GM10248 (cell line): ENCODE data around the gene XCL1.

Source experiments
- CTCF ChIA-PET: fragments of 300-600 bp; sonication (Branson Sonifier 250); formaldehyde crosslinking; extraction: SDS; loops from one replicate; lab custom pipeline; 2021; ENCODE audit warnings: antibody characterized with exemption; lab: Yijun Ruan, JAX
- POLR2A ChIA-PET: fragments of 350-650 bp; sonication (Branson Sonifier 250); formaldehyde crosslinking; extraction: SDS; loops from one replicate; lab custom pipeline; 2020; ENCODE audit warnings: antibody characterized with exemption; lab: Yijun Ruan, JAX
- DNase-seq: peaks from one replicate; pipeline ENCODE4 v3.0.0; 2012; ENCODE audit errors: extremely low spot score
- TF ChIP-seq, protein P1 (sequence below): IDR thresholded peaks from 2 replicates; pipeline ENCODE4 v1.5.1; 2012; ENCODE audit warnings: mild to moderate bottlenecking, low read depth; ENCODE audit errors: extremely low read depth, missing control alignments, control extremely low read depth

The XCL1 gene

DNA sequence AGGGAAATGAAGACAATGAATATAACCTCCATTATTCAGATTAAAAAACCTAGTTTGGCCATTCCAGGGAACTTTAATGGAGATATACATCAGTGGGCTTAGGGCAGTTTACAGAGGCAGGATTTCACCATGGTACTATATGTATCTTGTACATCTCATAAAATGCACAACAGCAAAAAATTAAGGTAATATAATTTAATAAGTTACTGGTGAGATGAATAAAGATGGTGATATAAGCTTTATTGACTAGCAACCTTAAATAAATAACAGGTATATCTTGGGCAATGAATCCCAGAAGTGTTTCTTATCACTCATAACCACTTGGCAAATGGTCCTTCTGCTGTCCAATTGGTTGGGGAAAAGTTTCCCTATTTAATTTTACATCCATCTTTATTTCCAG lies 29.0 kb downstream of the XCL1 start:
- TF ChIP-seq, protein P1, sequence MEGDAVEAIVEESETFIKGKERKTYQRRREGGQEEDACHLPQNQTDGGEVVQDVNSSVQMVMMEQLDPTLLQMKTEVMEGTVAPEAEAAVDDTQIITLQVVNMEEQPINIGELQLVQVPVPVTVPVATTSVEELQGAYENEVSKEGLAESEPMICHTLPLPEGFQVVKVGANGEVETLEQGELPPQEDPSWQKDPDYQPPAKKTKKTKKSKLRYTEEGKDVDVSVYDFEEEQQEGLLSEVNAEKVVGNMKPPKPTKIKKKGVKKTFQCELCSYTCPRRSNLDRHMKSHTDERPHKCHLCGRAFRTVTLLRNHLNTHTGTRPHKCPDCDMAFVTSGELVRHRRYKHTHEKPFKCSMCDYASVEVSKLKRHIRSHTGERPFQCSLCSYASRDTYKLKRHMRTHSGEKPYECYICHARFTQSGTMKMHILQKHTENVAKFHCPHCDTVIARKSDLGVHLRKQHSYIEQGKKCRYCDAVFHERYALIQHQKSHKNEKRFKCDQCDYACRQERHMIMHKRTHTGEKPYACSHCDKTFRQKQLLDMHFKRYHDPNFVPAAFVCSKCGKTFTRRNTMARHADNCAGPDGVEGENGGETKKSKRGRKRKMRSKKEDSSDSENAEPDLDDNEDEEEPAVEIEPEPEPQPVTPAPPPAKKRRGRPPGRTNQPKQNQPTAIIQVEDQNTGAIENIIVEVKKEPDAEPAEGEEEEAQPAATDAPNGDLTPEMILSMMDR, result no peak
- POLR2A ChIA-PET, result no interaction called here
- CTCF ChIA-PET, result interaction anchor here (0.7 to 3.4 kb wide), 6 partner anchors 9 to 743 kb away, joined by 3 to 49 read pairs (median 3); no protein-coding TSS in a partner anchor
- no peak for DNase-seq

DNA sequence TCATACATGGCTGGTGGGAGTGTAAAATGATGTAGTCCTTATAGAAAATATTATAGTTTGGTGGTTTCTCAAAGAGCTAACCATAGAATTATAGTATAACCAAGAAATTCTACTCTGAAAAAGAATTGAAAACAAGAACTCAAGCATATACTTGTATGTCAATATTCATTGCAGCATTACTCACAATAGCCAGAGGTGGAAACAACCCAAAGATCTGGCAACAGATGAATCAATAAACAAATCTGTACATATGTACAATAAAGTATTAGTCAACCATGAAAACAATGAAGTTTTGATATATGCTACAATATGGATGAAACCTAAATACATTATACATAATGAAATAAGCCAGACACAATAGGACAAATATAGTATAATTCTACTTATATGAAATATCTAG lies 29.7 kb downstream of the XCL1 start:
- ChIA-PET CTCF (interaction anchor here (1.0 to 1.3 kb wide), 5 partner anchors 12 to 698 kb away, joined by 3 read pairs; no protein-coding TSS in a partner anchor), POLR2A (no interaction called here)
- TF ChIP-seq, protein P1, result no peak
- no peak for DNase-seq

DNA sequence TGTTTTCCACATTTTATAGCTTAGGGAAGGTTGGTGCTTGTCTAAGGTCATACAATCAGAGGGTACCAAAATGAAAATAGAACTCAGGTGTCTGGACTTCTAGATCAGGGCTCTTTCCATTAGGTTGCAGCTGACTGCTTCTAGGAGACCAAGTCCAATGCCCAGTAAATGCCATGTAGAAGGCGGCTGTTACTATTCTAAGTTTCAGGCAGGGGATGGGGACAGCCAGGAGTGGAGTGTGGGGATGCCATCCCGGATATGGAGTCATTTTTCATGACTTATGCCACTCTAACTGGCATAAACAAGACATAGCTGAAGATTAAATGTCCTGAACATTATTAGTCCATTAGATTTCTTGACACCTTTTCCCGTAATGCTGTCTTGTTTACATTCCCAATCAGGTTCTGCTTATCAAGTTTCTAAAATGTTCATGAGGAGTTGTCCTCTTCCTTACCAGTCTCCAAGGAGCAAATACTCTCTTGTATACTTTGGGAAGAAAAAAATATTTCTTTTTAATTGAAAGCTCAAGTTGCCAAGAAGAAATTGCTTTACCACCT lies 31.5 kb downstream of the XCL1 start:
- TF ChIP-seq, protein P1, result no peak
- POLR2A ChIA-PET, result no interaction called here
- CTCF ChIA-PET, result interaction anchor here (1.1 to 1.8 kb wide), 2 partner anchors 168 to 910 kb away, joined by 3 to 4 read pairs; no protein-coding TSS in a partner anchor
- no peak for DNase-seq

DNA sequence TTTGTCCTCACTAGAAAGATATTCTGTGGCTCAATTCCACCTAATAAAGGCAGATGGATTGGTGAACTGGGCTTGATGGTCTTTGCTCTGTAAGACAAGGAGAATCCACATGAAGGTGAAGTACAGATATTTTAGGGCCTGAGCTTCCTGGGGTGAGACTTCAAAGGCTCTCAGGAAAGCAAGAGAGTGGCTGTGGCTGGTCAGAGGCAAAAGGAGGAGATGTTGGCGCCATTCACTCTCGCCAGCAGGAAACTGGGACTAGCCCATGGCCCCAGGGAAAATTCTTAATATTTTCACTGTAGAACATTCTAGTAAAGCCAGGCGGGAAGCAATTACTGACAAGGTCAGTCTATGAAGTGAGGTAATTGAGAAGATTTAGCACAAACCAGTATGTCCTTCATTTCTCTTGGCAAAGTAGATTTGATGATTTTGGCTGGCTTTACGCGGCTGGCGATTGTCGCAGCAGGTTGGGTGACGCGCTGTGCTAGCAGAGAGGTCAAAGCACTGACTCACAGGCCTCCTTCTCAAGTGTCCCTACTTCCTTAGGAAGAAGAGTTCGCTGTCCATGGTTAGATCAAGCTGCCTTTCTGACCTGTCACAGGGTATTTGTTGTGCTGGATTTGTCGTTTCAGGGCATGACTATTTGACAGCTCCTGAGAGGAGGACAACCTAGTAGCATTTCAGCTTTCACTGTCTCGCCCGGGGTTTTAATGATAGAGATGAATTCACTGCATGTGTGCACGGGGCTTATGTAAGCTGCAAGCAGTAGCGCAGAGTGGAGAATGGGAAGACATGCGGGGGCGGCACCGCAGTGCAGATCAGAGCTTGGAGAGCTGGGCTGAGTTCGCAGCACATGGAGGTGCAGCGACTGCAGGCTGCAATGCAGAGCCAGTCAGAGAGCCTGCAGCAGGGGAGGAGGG lies 32.7 kb downstream of the XCL1 start:
- TF ChIP-seq, protein P1, result no peak
- POLR2A ChIA-PET, result no interaction called here
- CTCF ChIA-PET, result interaction anchor here (1.3 kb wide), 1 partner anchor 24 kb away, joined by 3 read pairs; no protein-coding TSS in a partner anchor
- no peak for DNase-seq

DNA sequence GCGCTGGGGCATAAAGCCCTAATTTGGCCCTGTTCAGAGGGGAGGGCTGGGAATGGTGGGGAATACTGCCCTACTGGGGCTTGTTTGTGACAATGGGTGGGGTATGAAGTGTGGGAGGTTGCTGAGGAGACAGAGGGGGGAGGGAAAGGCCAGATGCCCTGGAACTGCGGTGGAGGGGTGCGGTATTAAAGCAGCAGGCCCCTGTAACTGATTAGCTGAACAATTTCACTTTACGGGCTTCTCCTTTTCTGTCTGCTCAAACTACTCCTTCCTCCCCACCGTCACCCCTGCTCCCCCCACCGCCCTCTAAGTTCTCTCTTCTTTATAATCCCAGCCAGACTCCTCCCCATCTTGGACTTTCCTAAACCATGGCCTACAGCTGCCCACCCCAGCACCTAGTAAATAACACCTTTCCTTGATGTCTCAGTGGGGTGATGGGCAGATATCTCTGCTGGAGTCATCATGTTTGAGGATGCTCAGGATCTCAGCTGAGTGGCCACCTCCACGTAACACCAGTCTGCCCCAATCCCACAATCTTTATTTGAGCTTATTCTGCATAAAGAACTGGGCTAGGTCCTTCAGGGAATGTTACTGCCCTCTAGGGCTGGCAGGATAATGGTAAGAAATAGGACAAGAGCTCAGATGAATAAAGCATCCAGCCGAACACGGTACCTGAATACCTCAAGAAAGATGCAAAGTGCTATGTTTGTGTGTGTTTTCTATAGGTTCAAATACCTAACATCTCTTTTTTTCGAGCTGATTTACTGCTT lies 33.5 kb downstream of the XCL1 start:
- TF ChIP-seq, protein P1, result no peak
- DNase-seq, result no peak
- ChIA-PET CTCF (interaction anchor here (1.3 kb wide), 1 partner anchor 25 kb away, joined by 3 read pairs; no protein-coding TSS in a partner anchor), POLR2A (no interaction called here)

DNA sequence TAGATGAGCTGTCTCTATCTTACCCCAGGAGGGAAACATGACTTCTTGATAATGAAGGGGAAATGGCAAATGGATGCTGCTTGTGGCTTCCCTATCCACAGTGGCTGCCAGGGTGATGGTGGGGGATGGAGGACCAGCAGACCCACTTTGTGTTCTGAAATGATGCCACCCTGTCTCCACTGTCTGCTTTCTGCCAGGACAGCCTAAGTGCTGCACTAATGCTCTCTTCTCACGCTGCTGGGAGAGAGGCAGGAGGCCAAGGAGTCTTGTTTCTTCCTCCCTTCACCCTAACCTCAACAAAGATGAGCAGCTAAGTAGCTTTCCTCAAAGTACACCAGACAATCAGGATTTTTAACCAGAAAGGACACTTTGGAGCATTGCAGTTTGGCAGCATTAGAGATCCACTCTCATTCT lies 36.6 kb downstream of the XCL1 start:
- ChIA-PET POLR2A (no interaction called here), CTCF (interaction anchor here (1.0 to 1.7 kb wide), 2 partner anchors 25 to 91 kb away, joined by 3 to 5 read pairs; no protein-coding TSS in a partner anchor)
- no peak for DNase-seq
- TF ChIP-seq, protein P1, result no peak
